NCI-H1436 treated with DMSO at 0.1 percent for 48 hours (cell line): ENCODE results near the gene POLR2J.
"Not testable (repeated sequence)": the region's sequence is repeated elsewhere in the genome, so short reads cannot be mapped to it uniquely, and the experiment has no call there.

Experiments used
- DNase-seq: peaks from one replicate; lab custom pipeline; 2025; lab: John Stamatoyannopoulos, UW

Gene POLR2J

GRCh38 chr7:102494473-102495149 lies 15.9 kb upstream of the POLR2J start:
- not testable (repeated sequence) for DNase-seq

DNA sequence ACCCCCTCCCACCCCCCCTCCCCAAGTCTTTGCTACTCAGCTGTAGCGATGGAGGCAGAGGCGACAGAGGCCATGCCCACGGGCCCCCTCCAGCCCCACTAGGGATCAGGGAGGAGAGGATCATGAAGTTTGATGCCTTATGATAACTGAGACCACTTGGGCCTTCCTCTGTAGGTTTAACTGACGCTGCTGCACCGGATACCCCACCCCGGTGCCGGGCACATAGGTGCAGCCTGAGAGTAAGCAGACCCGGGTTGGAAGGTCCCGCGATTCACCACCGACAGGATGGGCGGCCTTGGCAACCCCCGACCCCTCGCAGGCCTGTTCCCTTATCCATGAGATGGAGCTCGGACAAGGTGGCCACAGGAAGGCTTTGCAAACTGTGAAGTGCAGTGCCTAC lies 15.3 kb upstream of the POLR2J start:
- not testable (repeated sequence) for DNase-seq

GRCh38 chr7:102493220-102493935 lies 14.7 kb upstream of the POLR2J start:
- not testable (repeated sequence) for DNase-seq

GRCh38 chr7:102490529-102491075 lies 11.9 kb upstream of the POLR2J start:
- DNase-seq: not testable (repeated sequence)

- not testable (repeated sequence) for DNase-seq
These were observed 5.6 kb upstream of the POLR2J start for GRCh38 chr7:102484317-102484716.

DNA sequence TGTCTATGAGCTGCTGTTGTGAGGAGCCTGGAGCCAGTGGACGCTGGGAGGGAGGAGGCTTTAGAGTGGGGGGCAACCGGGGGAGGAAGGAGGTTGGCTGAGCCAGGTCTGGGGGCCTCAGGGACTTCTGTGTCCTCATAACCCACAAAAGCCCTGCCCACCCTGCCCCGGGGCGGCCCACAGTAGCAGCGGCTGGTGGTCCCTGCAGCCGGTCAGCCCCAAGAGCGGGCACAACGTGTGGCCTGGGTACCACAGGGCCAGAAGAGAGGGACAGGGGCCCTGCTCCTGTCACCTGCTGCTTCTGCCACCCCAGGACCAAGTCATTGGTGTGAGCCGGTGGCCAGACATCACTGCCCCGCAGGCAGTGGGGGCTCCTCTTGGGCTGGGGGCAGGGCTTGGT lies 3.2 kb upstream of the POLR2J start:
- not testable (repeated sequence) for DNase-seq

- DNase-seq: not testable (repeated sequence)
These were observed 1.4 kb upstream of the POLR2J start for GRCh38 chr7:102479982-102480637.

DNA sequence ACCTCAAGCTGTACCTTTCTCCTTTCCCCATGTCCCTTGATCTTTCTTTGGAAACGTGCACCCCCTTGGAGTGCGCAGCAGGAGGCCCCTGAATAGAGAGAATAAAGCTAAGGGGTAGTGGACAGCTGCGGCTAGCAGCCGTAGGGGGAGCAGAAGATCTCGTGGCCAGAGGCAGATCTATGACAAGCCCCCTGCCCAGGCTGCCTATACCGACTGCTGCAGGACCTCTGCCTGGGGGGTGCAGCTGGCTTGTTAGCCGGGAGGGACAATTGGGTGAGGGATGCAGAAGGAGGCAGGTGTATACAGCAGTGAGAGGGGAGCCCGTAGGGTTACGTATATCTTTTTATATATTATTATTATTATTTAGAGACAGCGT lies 475 bp upstream of the POLR2J start:
- not testable (repeated sequence) for DNase-seq

DNA sequence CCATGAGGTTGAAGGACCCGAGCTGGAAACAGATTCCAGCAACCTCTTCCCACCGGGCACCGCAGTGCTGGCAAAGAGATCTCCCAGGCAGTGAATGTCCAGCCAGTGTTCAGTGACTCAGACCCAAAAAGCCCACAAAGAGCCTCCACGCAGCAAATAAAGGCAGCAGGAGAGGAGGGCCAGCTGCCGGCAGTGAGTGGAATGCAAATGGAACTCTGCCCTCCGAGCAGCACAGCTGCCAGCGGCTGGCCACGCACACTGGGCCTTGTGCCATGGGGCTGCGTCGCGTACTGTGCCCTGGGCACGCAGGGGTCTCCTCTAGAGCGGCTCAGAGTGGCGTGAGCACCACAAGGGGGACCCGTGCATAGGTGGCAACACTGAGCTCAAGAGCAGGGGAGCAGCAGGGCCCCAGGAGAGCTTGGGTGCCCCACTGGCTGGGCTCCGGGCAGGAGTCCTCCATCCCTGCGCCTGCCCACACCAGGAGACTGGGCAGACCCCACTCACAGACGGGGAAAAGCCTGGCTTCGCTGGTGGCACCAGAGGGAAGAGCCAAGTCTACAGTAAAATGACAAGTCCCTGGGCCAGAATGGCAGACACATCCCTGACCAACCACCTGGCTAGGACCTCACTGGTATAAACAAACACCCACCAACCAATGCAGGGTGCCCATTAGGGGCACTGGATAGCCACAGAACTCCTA lies 3.8 kb downstream of the POLR2J start:
- not testable (repeated sequence) for DNase-seq

DNA sequence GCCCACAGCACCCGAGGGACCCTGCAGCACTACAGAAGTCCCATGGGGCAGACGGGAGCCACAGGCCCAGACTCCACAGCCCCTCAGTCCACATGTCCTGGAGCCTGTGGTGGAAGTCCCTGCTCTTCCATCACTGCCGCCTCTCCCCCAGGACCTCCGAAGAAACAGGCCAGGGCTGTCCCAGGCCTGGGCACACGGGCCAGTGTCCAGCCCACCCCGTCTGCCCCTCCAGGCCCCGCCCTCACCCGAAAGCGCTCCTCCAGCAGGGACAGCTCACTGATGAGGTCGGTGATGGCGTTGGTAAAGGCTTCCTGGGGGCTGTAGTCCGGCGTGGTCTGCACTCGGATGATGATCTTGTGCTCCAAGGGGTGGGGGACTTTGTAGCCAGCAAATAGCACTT lies 4.6 kb downstream of the POLR2J start:
- DNase-seq: not testable (repeated sequence)

DNA sequence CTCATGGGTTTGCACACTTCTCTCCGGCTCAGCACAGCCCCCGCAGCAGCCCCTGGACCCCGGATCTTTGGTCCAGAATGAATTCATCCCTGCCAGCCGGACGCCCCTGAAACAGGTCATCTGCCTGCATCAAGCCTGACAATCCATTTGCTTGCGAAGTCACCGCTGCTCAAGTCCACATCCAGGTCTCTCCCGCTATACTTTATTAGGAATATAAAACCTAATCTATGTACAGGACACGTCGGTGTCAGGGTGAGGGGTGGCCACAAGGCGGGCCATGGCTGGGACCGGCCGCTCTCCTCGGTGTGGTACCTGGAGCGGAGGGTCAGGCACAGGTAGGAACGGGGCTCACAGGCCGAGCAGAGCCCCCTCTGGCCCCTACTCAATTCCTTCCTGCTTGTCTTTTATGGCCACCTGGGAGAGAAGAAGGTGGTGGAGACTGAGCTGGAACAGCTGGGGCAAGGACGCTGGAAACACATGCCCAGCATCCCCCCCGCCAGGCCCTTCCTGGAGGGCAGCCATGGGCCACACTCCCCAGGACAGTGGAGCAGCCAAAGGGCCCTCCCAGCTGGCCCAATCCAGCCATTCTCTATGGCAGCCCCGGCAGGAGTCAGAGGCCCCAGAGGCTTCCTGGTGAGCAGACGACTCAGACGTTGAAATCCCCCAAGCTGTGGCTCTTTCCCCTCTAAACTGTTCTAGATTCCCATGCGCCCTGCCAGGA lies 5.3 kb downstream of the POLR2J start:
- DNase-seq: no peak

- no peak for DNase-seq
These were observed 6.3 kb downstream of the POLR2J start for GRCh38 chr7:102472126-102473041.

DNA sequence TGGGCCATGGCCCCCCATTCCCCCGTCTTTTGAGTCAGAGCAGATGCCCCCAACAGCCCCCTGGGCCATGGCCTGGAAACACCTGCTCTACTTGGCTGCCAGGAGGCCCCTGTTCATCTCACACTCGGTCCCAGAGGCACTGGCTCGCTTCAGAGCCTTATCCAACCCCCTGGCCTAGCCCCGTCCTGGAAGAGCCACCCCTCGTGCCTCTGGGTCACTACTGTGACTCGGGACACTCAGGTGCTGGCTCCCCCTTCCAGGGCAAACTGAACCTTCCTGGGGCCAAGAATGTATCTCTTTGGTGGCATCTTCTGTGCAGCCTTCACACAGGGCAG lies 7.0 kb downstream of the POLR2J start:
- no peak for DNase-seq

DNA sequence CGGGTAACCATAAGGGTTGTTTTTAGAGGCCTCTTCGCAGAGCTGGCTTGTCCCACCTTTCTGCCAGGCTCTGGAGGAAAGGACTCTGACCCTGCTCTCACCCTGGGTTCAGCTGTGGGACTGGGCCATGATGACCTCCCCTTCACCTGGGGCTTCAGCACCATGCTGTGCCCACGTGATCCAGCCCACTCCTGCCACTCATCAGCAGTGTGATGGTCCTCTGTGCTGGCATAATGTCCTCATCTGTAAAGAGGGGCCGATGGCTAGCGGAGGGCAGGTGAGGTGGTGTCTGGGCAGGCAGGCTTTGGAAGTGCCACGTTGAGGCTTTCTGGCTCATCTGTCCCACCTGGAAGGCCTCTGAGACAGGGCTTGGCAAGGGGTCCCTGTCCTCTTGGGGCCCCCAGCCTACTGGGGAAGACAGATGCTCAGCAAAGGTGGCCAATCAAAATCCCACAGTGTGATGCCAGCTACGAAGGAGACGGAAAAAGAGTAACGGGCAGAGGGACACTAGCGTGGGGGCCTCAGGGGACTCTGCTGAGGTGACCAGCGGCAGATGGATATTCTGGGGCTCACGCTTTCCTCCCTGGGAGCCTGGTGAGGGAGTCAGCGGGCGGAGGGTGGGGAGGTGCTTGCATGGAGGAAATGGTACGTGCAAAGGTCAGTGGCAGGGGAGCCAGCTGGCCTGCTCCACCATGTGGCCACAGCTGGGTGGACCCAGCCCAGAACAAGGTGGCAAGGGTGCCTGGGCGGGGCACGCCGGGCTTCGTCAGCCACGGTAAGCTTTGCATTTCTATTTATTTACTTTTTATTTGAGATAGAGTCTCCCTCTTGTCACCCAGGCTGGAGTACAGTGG lies 8.5 kb downstream of the POLR2J start:
- no peak for DNase-seq

DNA sequence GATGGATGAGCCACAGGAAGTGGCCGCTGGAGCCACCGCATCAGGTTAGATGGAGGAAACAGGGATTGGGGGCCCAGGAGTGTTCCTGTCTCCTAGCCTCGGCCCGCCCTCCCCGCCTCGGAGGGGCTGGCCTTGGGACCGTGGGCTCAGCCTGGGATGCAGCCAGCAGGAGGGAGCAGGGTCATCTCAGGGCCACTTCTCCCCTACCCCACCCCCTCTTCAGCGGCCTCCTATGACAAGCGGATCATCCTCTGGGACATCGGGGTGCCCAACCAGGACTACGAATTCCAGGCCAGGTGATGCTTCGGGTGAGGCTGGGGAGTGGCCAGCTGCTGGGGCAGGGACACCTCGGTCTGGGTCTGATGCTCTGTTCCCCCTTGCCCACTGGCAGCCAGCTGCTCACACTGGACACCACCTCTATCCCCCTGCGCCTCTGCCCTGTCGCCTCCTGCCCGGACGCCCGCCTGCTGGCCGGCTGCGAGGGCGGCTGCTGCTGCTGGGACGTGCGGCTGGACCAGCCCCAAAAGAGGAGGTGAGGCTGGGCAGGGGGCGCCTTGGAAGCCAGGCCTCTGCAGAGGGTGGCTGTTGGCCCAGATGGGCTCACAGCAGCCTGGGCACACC lies 9.3 kb downstream of the POLR2J start:
- no peak for DNase-seq

- DNase-seq: no peak
These were observed 10.0 kb downstream of the POLR2J start for GRCh38 chr7:102468478-102469350.

DNA sequence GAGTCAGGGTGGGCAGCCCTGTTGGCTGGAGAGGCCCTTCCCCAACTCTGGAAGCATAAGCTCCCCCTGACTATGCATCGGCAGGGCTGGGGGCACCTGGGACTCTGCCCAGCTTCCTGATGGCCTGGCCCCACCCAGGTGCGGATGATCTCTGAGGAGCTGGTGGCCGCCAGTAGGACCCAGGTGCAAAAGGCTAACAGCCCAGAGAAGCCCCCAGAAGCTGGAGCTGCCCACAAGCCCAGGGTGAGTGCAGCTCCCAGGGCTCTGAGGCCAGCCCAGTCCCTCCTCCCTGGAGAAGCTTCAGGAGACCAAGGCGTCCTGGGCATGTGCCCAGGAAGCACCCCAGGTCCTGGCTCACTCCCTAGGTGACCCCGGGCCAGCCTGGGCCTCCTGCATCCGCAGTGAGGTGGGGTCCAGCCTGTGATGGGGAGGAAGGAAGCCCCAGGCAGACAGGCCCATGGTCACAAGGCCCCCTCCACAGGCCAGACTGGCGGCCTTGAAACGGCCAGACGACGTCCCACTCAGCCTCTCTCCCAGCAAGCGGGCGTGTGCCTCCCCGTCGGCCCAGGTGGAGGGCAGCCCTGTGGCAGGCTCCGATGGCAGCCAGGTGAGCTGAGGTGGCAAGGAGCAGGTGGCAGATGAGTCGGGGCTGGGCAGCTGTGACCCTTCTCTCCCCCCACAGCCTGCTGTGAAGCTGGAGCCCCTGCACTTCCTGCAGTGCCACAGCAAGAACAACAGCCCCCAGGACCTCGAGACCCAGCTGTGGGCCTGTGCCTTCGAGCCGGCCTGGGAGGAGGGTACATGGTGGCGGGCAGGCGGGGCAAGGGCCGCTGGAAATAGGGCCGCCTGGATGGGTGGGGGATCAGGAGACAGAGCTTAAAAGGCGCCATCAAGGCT lies 10.9 kb downstream of the POLR2J start:
- DNase-seq: no peak
